ENCODE results near the gene GRK6. TPM values are rescaled to one million over a fixed set of nuclear protein-coding genes. Genes with fewer than 3 reads are reported as not detected.

The GRK6 gene
- total and polyA plus RNA-seq, 3 donors from 2014 or later = 32.6 to 57.0 (median 51.8) TPM

DNA sequence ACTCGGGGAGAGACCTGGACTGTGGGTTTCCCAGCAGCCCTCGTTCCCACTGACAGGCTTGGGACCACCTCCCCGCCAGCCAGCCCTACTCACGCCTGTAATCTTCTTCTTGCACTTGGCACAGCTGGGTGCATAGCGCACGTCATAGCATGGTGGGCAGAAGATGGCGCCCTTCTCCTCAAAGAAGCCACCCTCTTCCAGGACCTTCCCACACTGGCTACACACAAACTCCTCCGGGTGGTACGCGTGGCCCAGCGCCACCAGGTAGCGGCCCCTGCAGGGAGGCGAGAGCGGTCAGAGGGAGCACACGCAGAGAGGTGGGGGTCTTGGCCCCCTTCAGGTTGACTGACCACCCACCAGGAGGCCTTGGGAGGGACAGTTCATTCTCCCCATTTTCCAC is 61.5 kb downstream of the GRK6 start:
- peaks cover 9% of the 10 kb centered on the region for H3K4me1 ChIP-seq
- H3K27ac ChIP-seq = no peak overlapping the region
- no peaks in the 10 kb centered on the region for H3K9me3 ChIP-seq
- no peak for DNase-seq
- H3K4me3 ChIP-seq = no peak overlapping the region
- no peaks in the 10 kb centered on the region for H3K36me3 ChIP-seq (ENCODE audit: low read depth, missing control alignments)
- no peaks in the 10 kb centered on the region for H3K27me3 ChIP-seq
- intact Hi-C loops (cut with DNase I; ENCODE audit: low total_unique reads) = no loop called here
- TF ChIP-seq, protein P1, sequence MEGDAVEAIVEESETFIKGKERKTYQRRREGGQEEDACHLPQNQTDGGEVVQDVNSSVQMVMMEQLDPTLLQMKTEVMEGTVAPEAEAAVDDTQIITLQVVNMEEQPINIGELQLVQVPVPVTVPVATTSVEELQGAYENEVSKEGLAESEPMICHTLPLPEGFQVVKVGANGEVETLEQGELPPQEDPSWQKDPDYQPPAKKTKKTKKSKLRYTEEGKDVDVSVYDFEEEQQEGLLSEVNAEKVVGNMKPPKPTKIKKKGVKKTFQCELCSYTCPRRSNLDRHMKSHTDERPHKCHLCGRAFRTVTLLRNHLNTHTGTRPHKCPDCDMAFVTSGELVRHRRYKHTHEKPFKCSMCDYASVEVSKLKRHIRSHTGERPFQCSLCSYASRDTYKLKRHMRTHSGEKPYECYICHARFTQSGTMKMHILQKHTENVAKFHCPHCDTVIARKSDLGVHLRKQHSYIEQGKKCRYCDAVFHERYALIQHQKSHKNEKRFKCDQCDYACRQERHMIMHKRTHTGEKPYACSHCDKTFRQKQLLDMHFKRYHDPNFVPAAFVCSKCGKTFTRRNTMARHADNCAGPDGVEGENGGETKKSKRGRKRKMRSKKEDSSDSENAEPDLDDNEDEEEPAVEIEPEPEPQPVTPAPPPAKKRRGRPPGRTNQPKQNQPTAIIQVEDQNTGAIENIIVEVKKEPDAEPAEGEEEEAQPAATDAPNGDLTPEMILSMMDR (IDR thresholded peaks at IDR 0.05) = no peak
- no peak for TF ChIP-seq POLR2A (IDR thresholded peaks at IDR 0.05)
- 93 to 95% methylated on average over 8 to 9 of the region's 15 CpGs for WGBS, 2 donors

DNA sequence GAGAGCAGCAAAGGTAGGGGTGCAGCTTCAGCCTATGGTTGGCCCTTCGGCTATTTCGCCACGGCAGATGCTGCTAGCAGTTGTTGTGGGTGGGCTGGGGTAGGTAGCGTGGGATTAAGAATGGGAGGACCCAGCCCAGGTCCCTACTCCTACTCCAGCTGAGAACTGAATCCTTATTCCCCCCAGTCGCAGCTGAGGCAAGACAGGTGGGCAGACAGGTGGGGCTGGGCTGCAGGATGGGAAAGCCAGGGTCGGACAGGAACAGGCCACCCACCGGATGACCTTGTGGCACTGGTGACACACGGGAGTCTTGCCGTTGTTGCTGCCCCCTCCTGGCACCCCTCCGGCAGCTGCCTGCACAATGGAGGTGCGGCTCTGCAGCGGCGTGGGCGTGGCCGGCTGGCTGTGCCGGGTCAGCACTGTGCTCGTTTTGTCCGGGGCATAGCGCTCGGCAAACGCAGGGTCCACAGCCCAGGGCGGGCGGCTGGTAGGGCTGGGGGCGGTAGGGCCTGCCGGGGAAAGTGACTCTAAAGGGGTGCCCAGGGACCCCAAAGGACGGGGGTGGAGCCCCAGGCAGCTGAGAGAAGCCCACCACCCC is 62.7 kb downstream of the GRK6 start:
- TF ChIP-seq POLR2A (IDR thresholded peaks at IDR 0.05) = no peak
- TF ChIP-seq, protein P1 (IDR thresholded peaks at IDR 0.05) = no peak
- 67 to 82% methylated on average over 8 to 26 of the region's 26 CpGs for WGBS, 2 donors
- Histone ChIP-seq H3K36me3 (ENCODE audit: low read depth, missing control alignments) (no peaks in the 10 kb centered on the region), H3K27me3 (no peaks in the 10 kb centered on the region), H3K4me1 (peaks cover 14% of the 10 kb centered on the region), H3K27ac (no peak overlapping the region), H3K4me3 (no peak overlapping the region), H3K9me3 (no peaks in the 10 kb centered on the region)
- intact Hi-C loops (cut with DNase I; ENCODE audit: low total_unique reads) = no loop called here
- no peak for DNase-seq

DNA sequence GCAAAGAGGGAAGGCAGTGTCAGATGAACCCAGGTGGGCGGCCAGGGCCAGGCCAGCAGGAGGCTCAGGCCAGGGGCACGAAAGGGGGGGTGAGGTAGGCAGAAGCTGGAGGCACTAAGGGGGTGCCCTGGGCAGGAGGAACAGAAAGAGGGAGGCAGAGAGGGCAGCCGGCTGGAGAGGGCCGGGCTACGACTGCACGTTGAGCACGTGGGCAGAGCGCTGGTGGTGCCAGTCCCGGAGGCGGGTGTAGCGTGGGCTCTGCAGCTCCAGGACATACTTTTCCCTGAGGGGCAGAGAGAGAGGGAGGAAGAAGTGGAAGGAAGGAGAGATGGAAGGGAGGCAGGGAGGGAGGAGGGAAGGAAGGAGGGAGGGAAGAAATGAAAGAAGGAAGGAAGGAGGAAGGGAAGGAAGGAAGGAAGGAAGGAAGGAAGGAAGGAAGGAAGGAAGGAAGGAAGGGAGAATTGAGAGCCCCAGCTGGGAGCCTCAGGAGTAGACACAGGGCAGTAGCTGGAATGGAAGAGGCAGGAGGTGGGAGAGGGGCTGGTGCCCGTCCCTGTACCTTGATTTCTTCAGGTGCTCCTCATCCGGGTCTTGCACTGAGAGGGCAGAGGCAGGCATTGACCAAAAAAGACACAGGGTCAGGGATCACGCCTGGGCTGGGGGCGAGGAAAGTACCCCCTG is 64.0 kb downstream of the GRK6 start:
- Histone ChIP-seq H3K4me1 (peaks cover 20% of the 10 kb centered on the region), H3K27ac (no peak overlapping the region), H3K4me3 (no peak overlapping the region), H3K27me3 (no peaks in the 10 kb centered on the region), H3K36me3 (ENCODE audit: low read depth, missing control alignments) (no peaks in the 10 kb centered on the region), H3K9me3 (no peaks in the 10 kb centered on the region)
- 68 to 87% methylated on average over 15 of the region's 15 CpGs for WGBS, 2 donors
- intact Hi-C loops (cut with DNase I; ENCODE audit: low total_unique reads) = no loop called here
- DNase-seq = no peak
- no peak for TF ChIP-seq POLR2A (IDR thresholded peaks at IDR 0.05)

DNA sequence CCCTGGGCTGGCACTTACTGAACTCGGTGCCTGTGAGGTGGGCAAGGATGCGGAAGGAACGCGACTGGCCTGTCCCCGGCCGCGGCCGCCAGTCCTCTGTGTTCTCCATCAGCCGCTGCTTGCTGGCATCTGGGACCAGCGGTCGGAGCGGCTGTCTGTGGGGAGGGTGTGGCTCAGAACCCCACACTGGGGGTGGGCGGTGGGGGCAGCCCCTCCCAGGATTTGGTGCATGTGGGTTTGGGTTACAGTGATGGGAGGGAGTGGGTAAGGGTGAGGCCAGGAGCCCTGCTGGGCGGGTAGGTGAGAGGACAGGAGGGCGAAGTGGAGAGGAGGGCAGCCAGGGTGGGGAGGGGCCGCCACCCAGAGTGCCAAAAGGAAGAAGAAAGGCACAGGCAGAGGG is 64.5 kb downstream of the GRK6 start:
- Histone ChIP-seq H3K36me3 (ENCODE audit: low read depth, missing control alignments) (no peaks in the 10 kb centered on the region), H3K9me3 (no peaks in the 10 kb centered on the region), H3K4me3 (peak overlapping the region in 1 of 2 donors; percentile 43), H3K27me3 (no peaks in the 10 kb centered on the region), H3K4me1 (peaks cover 24% of the 10 kb centered on the region), H3K27ac (peak overlapping the region in 1 of 2 donors; percentile 24)
- TF ChIP-seq POLR2A (IDR thresholded peaks at IDR 0.05) = no peak
- TF ChIP-seq, protein P1 (IDR thresholded peaks at IDR 0.05) = no peak
- WGBS, 2 donors = 86 to 88% methylated on average over 15 to 16 of the region's 16 CpGs
- no peak for DNase-seq
- intact Hi-C loops (cut with DNase I; ENCODE audit: low total_unique reads) = no loop called here

DNA sequence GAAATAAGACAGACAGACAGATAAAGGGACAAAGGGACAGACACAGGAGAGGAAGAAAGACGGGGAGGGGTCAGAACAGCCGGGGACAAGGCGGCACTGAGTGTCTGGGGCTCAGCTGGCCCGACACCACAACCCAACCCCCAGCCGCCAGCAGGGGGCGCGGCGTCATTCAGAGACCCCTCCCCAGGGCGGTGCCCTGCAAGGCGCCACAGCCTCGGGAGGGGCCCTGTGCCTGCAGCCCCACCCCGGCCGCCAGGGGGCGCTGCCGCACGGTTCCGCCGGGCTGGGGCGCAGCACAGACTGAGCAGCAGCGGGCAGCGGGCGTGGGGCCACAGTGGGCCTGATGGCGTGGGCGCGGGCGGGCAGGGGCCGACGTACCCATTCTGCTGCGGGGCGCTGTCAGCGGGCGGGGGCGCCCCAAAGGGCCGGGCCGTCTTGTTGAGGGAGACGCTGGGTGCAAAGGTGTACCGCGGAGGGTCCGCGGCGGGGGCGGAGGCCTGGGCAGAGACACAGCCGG is 65.0 kb downstream of the GRK6 start:
- H3K4me3 ChIP-seq = peak overlapping the region; percentile 34 to 43
- intact Hi-C loops (cut with DNase I; ENCODE audit: low total_unique reads) = no loop called here

More for the DNA sequence above, 65.0 kb downstream of the GRK6 start:
- Histone ChIP-seq H3K9me3 (no peaks in the 10 kb centered on the region), H3K4me1 (peaks cover 25% of the 10 kb centered on the region), H3K36me3 (ENCODE audit: low read depth, missing control alignments) (no peaks in the 10 kb centered on the region), H3K27ac (peak overlapping the region; percentile 24), H3K27me3 (no peaks in the 10 kb centered on the region)
- TF ChIP-seq, protein P1 (IDR thresholded peaks at IDR 0.05) = peak; percentile 70 to 85 (median 85)
- no peak for TF ChIP-seq POLR2A (IDR thresholded peaks at IDR 0.05)
- peak; percentile 72 for DNase-seq
- WGBS, 2 donors = 42 to 57% methylated on average over 13 to 38 of the region's 43 CpGs
